Suprapubic skin (tissue), 4 donors: ENCODE data around the gene TTC19.

Experiments
- CTCF ChIP-seq, 2 donors: fragments of 200-600 bp in 1 of 2; fragments of 450-650 bp in 1 of 2; sonication (generic) in 1 of 2; IDR thresholded peaks; one replicate each; pipeline ENCODE4 v1.5.1; 2016 to 2019; ENCODE audit warnings: antibody characterized with exemption in 2 of 2, mild to moderate bottlenecking in 1 of 2, moderate library complexity in 1 of 2
- POLR2A ChIP-seq, 2 donors: fragments of 450-650 bp; IDR thresholded peaks; one replicate each; pipeline ENCODE4 v1.6.1; 2017; ENCODE audit warnings: antibody characterized with exemption in 2 of 2, mild to moderate bottlenecking in 2 of 2, moderate library complexity in 2 of 2
- POLR2AphosphoS5 ChIP-seq, 3 donors: sonication (generic); formaldehyde crosslinking; IDR thresholded peaks; one replicate each; pipeline ENCODE4 v1.6.1; 2017; ENCODE audit warnings: antibody characterized with exemption in 3 of 3

DNA sequence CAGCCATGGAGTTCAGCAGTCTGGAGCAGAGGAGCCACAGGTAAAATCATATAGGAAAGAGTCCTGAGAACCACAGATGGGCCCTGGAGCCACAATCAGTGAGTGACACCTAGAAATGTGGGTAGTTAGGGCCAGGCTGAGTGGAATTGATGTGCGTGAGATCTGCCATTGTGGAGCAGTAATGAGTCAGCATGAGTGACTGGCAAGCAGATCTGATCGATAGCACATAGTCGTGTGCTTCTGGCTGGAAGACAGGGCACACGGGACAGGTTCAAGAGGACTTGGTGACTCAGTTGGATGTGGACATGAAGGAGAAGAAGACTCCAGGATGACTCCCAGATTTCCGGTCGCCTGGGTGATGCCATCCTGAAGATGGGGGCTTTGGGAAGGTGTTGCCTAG lies 42.4 kb upstream of the TTC19 start:
- TF ChIP-seq CTCF (IDR thresholded peaks at IDR 0.05), result no peak
- TF ChIP-seq POLR2A (IDR thresholded peaks at IDR 0.05), result no peak
- TF ChIP-seq POLR2AphosphoS5 (IDR thresholded peaks at IDR 0.05), result no peak
